Subcutaneous abdominal adipose tissue (tissue), 5 donors: ENCODE results near the gene HM13.
"Not testable (repeated sequence)": the region's sequence is repeated elsewhere in the genome, so short reads cannot be mapped to it uniquely, and the experiment has no call there.

Experiments
- H3K27ac ChIP-seq: one replicate; pipeline ENCODE4 v1.7.0; 2013; ENCODE audit warnings: low read depth, mild to moderate bottlenecking, inconsistent platforms, low read length, moderate library complexity
- H3K27me3 ChIP-seq, 5 donors: one replicate each; pipeline ENCODE4 v1.7.0; 2013; ENCODE audit warnings: low read length in 5 of 5, inconsistent platforms in 1 of 5; ENCODE audit not compliant: control insufficient read depth in 5 of 5, insufficient read depth in 4 of 5
- H3K36me3 ChIP-seq, 5 donors: one replicate each; pipeline ENCODE4 v1.7.0; 2013; ENCODE audit warnings: low read length in 5 of 5; ENCODE audit not compliant: control insufficient read depth in 5 of 5, insufficient read depth in 5 of 5
- H3K4me1 ChIP-seq, 5 donors: one replicate each; pipeline ENCODE4 v1.7.0; 2013; ENCODE audit warnings: low read length in 5 of 5, mild to moderate bottlenecking in 3 of 5, moderate library complexity in 1 of 5; ENCODE audit not compliant: control insufficient read depth in 5 of 5, insufficient read depth in 5 of 5
- H3K4me3 ChIP-seq, 5 donors: one replicate each; pipeline ENCODE4 v1.7.0; 2013; ENCODE audit warnings: low read length in 5 of 5, low read depth in 1 of 5
- H3K9ac ChIP-seq, 5 donors: one replicate each; pipeline ENCODE4 v1.7.0; 2013; ENCODE audit warnings: low read length in 5 of 5, mild to moderate bottlenecking in 4 of 5, moderate library complexity in 3 of 5
- H3K9me3 ChIP-seq, 5 donors: one replicate each; pipeline ENCODE4 v1.7.0; 2013; ENCODE audit warnings: low read length in 5 of 5; ENCODE audit not compliant: control insufficient read depth in 5 of 5
- donor health status: healthy.
- donor health status: healthy.
- donor health status: healthy.
- donor health status: healthy.
- donor health status: healthy.

HM13 gene

GRCh38 chr20:31596412-31596715, 82.1 kb downstream of the HM13 start:
- not testable (repeated sequence) for H3K9me3 ChIP-seq, H3K36me3 ChIP-seq, H3K27me3 ChIP-seq
- H3K4me1 ChIP-seq: peaks cover 2 to 42% (median 28%) of the 10 kb centered on the region in 5 donors
- peak overlapping the region; percentile 39 for H3K27ac ChIP-seq
- peak overlapping the region in 1 of 5 donors; percentile 56 for H3K9ac ChIP-seq
- H3K4me3 ChIP-seq: peak overlapping the region in 1 of 5 donors; percentile 26

- H3K4me1 ChIP-seq: peaks cover 2 to 42% (median 28%) of the 10 kb centered on the region in 5 donors
Measured at GRCh38 chr20:31596831-31597480, 82.7 kb downstream of the HM13 start.

GRCh38 chr20:31597481-31597855, 83.2 kb downstream of the HM13 start:
- peak overlapping the region; percentile 46 for H3K27ac ChIP-seq
- no peak overlapping the region for H3K9ac ChIP-seq

More at GRCh38 chr20:31596831-31597480, 82.7 kb downstream of the HM13 start:
- Histone ChIP-seq H3K9me3 (no peaks in the 10 kb centered on the region), H3K9ac (no peak overlapping the region), H3K4me3 (no peak overlapping the region), H3K27ac (peak overlapping the region; percentile 46), H3K36me3 (no peaks in the 10 kb centered on the region), H3K27me3 (no peaks in the 10 kb centered on the region)

GRCh38 chr20:31602431-31602778, 88.2 kb downstream of the HM13 start:
- no peaks in the 10 kb centered on the region for H3K36me3 ChIP-seq
- no peak overlapping the region for H3K9ac ChIP-seq
- H3K4me1 ChIP-seq: peaks cover 3 to 37% (median 35%) of the 10 kb centered on the region in 5 donors
- no peak overlapping the region for H3K4me3 ChIP-seq
- H3K27me3 ChIP-seq: no peaks in the 10 kb centered on the region
- H3K27ac ChIP-seq: no peak overlapping the region
- no peaks in the 10 kb centered on the region for H3K9me3 ChIP-seq

More at GRCh38 chr20:31597481-31597855, 83.2 kb downstream of the HM13 start:
- no peaks in the 10 kb centered on the region for H3K9me3 ChIP-seq
- no peak overlapping the region for H3K4me3 ChIP-seq
- no peaks in the 10 kb centered on the region for H3K36me3 ChIP-seq
- peaks cover 2 to 42% (median 28%) of the 10 kb centered on the region in 5 donors for H3K4me1 ChIP-seq
- no peaks in the 10 kb centered on the region for H3K27me3 ChIP-seq

- H3K9ac ChIP-seq: no peak overlapping the region
- H3K27ac ChIP-seq: no peak overlapping the region
- H3K27me3 ChIP-seq: no peaks in the 10 kb centered on the region
- no peaks in the 10 kb centered on the region for H3K9me3 ChIP-seq
- H3K4me1 ChIP-seq: peaks cover 3 to 43% (median 40%) of the 10 kb centered on the region in 5 donors
- H3K4me3 ChIP-seq: no peak overlapping the region
- no peaks in the 10 kb centered on the region for H3K36me3 ChIP-seq
Measured at GRCh38 chr20:31602779-31603441, 88.7 kb downstream of the HM13 start.

- Histone ChIP-seq H3K27ac (peak overlapping the region; percentile 82), H3K4me3 (peak overlapping the region; percentile 69 to 99 (median 78)), H3K4me1 (peaks cover 6 to 53% (median 51%) of the 10 kb centered on the region in 5 donors), H3K36me3 (no peaks in the 10 kb centered on the region), H3K9me3 (no peaks in the 10 kb centered on the region), H3K27me3 (no peaks in the 10 kb centered on the region), H3K9ac (peak overlapping the region in 4 of 5 donors; percentile 42 to 78 (median 70))
Measured at GRCh38 chr20:31603822-31604566, 89.8 kb downstream of the HM13 start.

GRCh38 chr20:31604567-31605030, 90.4 kb downstream of the HM13 start:
- no peaks in the 10 kb centered on the region for H3K36me3 ChIP-seq
- H3K9me3 ChIP-seq: no peaks in the 10 kb centered on the region
- peak overlapping the region; percentile 69 to 99 (median 78) for H3K4me3 ChIP-seq
- H3K9ac ChIP-seq: peak overlapping the region; percentile 42 to 78 (median 63)
- H3K27ac ChIP-seq: peak overlapping the region; percentile 82
- H3K4me1 ChIP-seq: peaks cover 6 to 59% (median 52%) of the 10 kb centered on the region in 5 donors
- no peaks in the 10 kb centered on the region for H3K27me3 ChIP-seq

GRCh38 chr20:31605031-31605901, 91.0 kb downstream of the HM13 start, which contains the start of gene ID1:
Gene ID1 (plus strand): TSS chr20:31605289. CDS start chr20:31605388, 99 bp downstream.
- no peaks in the 10 kb centered on the region for H3K27me3 ChIP-seq
- peaks cover 6 to 60% (median 56%) of the 10 kb centered on the region in 5 donors for H3K4me1 ChIP-seq
- H3K4me3 ChIP-seq: peak within 1 kb of the TSS; percentile 69 to 99 (median 81)
- H3K36me3 ChIP-seq: no peaks in the 10 kb centered on the region
- no peaks in the 10 kb centered on the region for H3K9me3 ChIP-seq
- H3K9ac ChIP-seq: peak within 1 kb of the TSS; percentile 58 to 78 (median 78)
- peak within 1 kb of the TSS; percentile 82 for H3K27ac ChIP-seq

- H3K9ac ChIP-seq: peak overlapping the region; percentile 58 to 78 (median 78)
- no peaks in the 10 kb centered on the region for H3K27me3 ChIP-seq
- peaks cover 6 to 69% (median 64%) of the 10 kb centered on the region in 5 donors for H3K4me1 ChIP-seq
- H3K36me3 ChIP-seq: no peaks in the 10 kb centered on the region
- peak overlapping the region; percentile 69 to 99 (median 81) for H3K4me3 ChIP-seq
- no peaks in the 10 kb centered on the region for H3K9me3 ChIP-seq
- H3K27ac ChIP-seq: peak overlapping the region; percentile 82
Measured at GRCh38 chr20:31605902-31606803, 91.9 kb downstream of the HM13 start.
